Lower leg skin (tissue), 4 donors: ENCODE measurements around the gene SAMD4B. TPM values are rescaled to one million over a fixed set of nuclear protein-coding genes. Genes with fewer than 3 reads are reported as not detected.
"Not testable (repeated sequence)": the region's sequence is repeated elsewhere in the genome, so short reads cannot be mapped to it uniquely, and the experiment has no call there.

Experiments
- DNase-seq, 2 donors: peaks; one replicate each; pipeline ENCODE4 v3.0.0-alpha.2; 2019; ENCODE audit warnings: low spot score in 2 of 2
- H3K4me3 ChIP-seq: fragments of 200-600 bp; sonication (generic); 2 replicates; pipeline ENCODE4 v1.5.1; 2017; ENCODE audit warnings: mild to moderate bottlenecking, low read depth; ENCODE audit not compliant: poor library complexity, severe bottlenecking
- POLR2A ChIP-seq, 2 donors: fragments of 450-650 bp; IDR thresholded peaks; one replicate each; pipeline ENCODE4 v1.6.1; 2016 to 2017; ENCODE audit warnings: antibody characterized with exemption in 2 of 2, mild to moderate bottlenecking in 1 of 2, moderate library complexity in 1 of 2
- WGBS, 2 donors: methylation state at CpG; one replicate each; pipeline ENCODE4 v1.1.5; 2018; 5-methylcytosine and 5-hydroxymethylcytosine counted together
- intact Hi-C: fragments of 100-400 bp; cut with DNase I; formaldehyde crosslinking; loops from one replicate; pipeline ENCODE4 v1.15.0; 2023; ENCODE audit warnings: low total_unique reads
- total RNA-seq, 4 donors: library from RNA; depleted of rRNA; stranded (reverse); fragments of >200 nt; gene quantifications; one replicate each; pipeline ENCODE4 v1.1.0, GENCODE V29; 2016
- TF ChIP-seq, protein P1 (sequence below), 3 donors: fragments of 450-650 bp; IDR thresholded peaks; one replicate each; pipeline ENCODE4 v1.5.1; 2016; ENCODE audit warnings: antibody characterized with exemption in 3 of 3, mild to moderate bottlenecking in 3 of 3, moderate library complexity in 2 of 3

Gene SAMD4B
- total RNA-seq, 4 donors from 2014 or later: 102 to 132 (median 118) TPM

DNA sequence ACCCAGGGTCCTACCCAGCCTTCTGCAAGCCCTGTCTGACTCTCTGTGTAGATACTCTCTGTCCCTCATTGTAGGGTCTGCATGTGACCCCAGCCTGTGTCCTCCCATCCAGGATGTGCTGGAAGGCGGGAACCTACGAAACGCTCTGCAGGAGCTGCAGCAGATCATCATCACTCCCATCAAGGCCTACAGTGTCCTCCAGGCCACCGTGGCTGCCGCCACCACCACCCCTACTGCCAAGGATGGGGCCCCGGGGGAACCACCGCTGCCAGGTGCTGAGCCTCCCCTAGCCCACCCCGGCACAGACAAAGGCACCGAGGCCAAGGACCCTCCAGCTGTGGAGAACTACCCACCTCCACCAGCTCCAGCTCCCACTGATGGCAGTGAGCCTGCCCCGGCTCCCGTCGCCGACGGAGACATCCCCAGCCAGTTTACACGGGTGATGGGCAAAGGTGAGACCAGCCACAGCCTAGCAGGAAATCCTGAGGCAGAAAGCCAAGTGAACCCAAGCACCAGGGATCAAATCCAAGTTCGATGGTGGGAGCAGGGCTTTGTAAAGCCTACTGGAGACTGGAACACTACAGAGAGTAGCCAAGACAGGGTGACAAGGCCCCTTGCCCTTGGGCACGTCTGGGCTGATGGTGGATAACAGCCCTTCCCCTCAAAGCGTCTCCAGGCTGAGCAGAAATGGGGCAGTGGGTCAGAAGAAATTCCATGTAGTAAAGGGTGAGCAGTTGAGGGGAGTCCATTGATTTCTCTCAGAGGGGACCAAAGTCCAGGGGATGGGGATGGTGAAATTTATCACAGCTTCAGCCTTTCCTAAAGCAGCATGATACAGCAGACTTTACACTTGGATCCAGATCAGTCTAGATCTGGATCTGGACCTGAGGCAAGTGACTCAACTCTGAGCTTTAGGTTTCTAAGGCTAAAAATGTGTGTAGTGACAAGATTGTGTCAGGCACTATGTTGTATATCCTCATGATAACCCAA is 35.4 kb downstream of the SAMD4B start:
- intact Hi-C loops: no loop called here
- H3K4me3 ChIP-seq: no peak overlapping the region
- no peak for TF ChIP-seq POLR2A (IDR thresholded peaks at IDR 0.05)
- TF ChIP-seq, protein P1, sequence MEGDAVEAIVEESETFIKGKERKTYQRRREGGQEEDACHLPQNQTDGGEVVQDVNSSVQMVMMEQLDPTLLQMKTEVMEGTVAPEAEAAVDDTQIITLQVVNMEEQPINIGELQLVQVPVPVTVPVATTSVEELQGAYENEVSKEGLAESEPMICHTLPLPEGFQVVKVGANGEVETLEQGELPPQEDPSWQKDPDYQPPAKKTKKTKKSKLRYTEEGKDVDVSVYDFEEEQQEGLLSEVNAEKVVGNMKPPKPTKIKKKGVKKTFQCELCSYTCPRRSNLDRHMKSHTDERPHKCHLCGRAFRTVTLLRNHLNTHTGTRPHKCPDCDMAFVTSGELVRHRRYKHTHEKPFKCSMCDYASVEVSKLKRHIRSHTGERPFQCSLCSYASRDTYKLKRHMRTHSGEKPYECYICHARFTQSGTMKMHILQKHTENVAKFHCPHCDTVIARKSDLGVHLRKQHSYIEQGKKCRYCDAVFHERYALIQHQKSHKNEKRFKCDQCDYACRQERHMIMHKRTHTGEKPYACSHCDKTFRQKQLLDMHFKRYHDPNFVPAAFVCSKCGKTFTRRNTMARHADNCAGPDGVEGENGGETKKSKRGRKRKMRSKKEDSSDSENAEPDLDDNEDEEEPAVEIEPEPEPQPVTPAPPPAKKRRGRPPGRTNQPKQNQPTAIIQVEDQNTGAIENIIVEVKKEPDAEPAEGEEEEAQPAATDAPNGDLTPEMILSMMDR (IDR thresholded peaks at IDR 0.05): no peak
- DNase-seq: no peak
- WGBS, 2 donors: 86 to 88% methylated on average over 16 to 18 of the region's 18 CpGs

DNA sequence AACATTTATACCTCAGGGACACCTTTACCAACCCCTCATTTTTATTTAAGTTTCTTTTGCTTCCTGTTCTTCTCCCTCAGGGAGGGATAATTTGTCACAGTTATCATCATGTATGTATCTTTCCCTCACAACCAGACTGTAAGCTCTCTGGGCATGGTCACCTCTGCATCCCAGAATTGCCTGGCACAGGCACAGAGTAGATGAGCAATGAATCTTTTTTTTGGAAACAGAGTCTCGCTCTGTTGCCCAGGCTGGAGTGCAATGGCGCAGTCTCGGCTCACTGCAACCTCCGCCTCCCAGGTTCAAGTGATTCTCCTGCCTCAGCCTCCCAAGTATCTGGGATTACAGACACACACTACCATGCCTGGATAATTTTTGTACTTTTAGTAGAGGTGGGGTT is 37.1 kb downstream of the SAMD4B start:
- DNase-seq, H3K4me3 ChIP-seq, intact Hi-C loops: not testable (repeated sequence)
- 85 to 92% methylated on average over 4 of the region's 4 CpGs for WGBS, 2 donors

DNA sequence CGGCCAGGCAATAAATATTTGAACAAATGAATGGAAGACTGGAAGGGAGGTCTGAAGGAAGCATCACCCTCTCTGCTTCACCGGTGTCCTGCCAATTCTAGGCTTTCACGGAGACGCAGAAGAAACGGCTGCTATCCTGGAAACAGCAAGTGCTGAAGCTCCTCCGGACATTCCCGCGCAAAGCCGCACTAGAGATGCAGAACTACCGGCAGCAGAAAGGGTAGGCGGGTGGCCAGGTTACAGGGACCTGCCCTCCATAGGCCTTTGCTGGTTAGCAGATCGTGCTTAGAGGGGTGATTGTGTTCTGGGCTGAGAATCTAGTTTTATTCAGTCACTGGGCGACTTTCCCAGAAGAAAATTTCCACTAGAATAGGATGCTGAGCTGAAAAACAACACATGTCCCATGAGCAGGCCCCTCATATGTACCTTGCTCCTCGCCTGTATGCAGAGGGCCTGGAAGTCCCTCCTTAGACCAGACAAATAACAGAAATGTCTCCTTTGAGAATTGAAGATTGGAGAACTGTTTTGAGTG is 37.7 kb downstream of the SAMD4B start:
- WGBS, 2 donors: 83 to 85% methylated on average over 14 of the region's 14 CpGs
- intact Hi-C loops: no loop called here
- H3K4me3 ChIP-seq: no peak overlapping the region
- DNase-seq: no peak
- TF ChIP-seq, protein P1 (IDR thresholded peaks at IDR 0.05): no peak
- TF ChIP-seq POLR2A (IDR thresholded peaks at IDR 0.05): no peak

DNA sequence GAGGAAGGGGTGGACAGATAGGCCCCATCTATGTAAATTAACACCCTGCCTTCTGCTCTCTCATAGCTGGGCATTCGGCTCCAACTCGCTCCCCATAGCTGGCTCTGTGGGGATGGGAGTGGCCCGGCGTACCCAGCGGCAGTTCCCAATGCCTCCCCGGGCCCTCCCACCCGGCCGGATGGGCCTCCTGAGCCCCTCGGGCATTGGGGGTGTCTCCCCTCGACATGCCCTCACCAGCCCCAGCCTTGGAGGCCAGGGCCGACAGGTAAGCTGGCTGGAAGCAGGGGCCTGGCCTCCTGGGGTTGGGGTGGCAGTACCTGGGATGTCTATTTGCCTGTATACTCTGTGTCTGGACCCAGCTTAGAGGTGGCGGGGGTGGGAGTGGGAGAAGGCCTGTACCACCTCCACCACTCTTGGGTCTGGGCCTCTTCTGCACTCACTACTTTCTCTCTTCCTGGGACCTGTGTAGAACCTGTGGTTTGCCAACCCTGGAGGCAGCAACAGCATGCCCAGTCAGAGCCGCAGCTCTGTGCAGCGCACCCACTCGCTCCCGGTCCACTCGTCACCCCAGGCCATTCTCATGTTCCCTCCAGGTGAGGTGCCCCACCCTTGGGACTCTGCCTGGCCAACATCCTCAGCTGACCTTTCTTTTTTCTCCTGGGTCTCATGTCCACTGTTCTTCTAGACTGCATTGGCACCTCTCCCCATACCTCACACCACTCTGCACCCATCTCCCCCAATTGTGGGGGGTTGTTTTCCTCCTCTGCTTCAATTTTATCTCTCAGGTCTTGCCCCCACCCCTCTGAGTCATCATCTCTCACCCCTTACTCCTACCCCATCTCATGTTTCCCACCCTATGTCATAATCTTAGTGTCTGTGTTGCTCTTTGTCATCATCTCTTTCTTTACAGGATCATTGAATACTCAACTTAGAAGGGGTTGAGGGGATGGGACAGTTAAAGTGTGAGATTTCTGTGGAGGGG is 38.6 kb downstream of the SAMD4B start:
- WGBS, 2 donors: 81 to 83% methylated on average over 17 of the region's 17 CpGs
- no peak overlapping the region for H3K4me3 ChIP-seq
- TF ChIP-seq, protein P1 (IDR thresholded peaks at IDR 0.05): no peak
- TF ChIP-seq POLR2A (IDR thresholded peaks at IDR 0.05): no peak
- DNase-seq: no peak
- intact Hi-C loops: no loop called here

DNA sequence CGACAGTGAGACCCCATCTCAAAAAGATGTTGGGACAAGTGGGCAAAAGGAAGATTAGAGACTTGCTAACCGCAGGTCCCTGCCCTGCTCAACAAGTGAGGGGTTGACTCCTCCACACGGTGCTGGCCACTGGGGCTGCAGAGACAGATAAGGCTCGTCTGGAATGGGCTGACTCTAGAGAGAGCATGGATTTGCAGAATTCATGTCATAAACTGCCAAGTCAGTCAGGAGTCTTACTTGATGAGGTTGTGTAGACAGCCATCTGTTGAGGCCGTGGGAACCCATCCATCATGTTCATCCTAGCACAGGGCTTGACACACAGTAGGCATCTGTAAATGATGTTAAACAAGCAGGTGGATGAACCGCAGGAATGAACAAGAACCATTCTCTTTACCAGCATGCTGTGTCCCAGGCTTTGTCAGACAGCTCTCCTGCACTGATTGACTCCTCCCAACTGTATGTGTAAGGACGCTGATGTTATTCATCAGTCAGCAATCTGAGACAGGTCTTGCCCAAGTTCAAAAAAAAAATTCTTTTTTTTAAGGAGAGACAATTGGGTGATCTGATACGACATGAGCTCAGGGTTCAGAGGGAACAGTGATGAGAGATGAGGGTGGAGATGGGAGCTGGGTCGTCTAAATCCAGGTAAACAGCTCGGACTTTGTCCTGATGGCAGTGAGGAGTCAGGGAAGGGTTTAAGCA is 39.8 kb downstream of the SAMD4B start:
- H3K4me3 ChIP-seq: no peak overlapping the region
- TF ChIP-seq POLR2A (IDR thresholded peaks at IDR 0.05): no peak
- TF ChIP-seq, protein P1 (IDR thresholded peaks at IDR 0.05): no peak
- WGBS, 2 donors: 78 to 81% methylated on average over 10 of the region's 10 CpGs
- no peak for DNase-seq
- intact Hi-C loops: no loop called here
